B cell (primary cell): ENCODE results near the gene PRUNE2. TPM values are rescaled to one million over a fixed set of nuclear protein-coding genes. Genes with fewer than 3 reads are reported as not detected.

ENCODE experiments used
- ATAC-seq: fragments of 200-7000 bp; cut with Tn5 transposase; one replicate; pipeline ENCODE4 v1.10.0; 2021; ENCODE audit warnings: low read depth, mild to moderate bottlenecking, moderate number of reproducible peaks, moderate library complexity
- CTCF ChIA-PET: fragments of 350-600 bp; sonication (Branson Sonifier 250); formaldehyde crosslinking; loops from one replicate; lab custom pipeline; 2021; ENCODE audit warnings: antibody characterized with exemption, inconsistent platforms; lab: Charles Lee
- POLR2A ChIA-PET: fragments of 350-600 bp; sonication (Branson Sonifier 250); formaldehyde crosslinking; loops from one replicate; lab custom pipeline; 2021; ENCODE audit warnings: antibody characterized with exemption; lab: Charles Lee
- DNase-seq: peaks from one replicate; pipeline ENCODE4 v3.0.0; 2013
- H2AFZ ChIP-seq: 2 replicates; pipeline ENCODE4 v1.6.1; 2012; ENCODE audit warnings: mild to moderate bottlenecking, low read depth, low read length; ENCODE audit not compliant: insufficient read depth, poor library complexity, severe bottlenecking
- H3K27ac ChIP-seq, 2 donors: 1 replicate in 1 of 2; 2 replicates in 1 of 2; pipeline ENCODE4 v1.5.1; 2012 to 2013; ENCODE audit warnings: low read length in 2 of 2, mild to moderate bottlenecking in 2 of 2, moderate library complexity in 1 of 2
- H3K27me3 ChIP-seq, 4 experiments: fragments of 200-600 bp in 1 of 4; sonication (generic) in 1 of 4; replicated peaks in 1 of 4; 1 replicate in 2 of 4; 2 replicates in 2 of 4; pipeline versions ENCODE4 v1.6.1 to v1.7.0; 2013 to 2016; ENCODE audit warnings: low read length in 3 of 4, mild to moderate bottlenecking in 2 of 4, mixed read lengths in 1 of 4, moderate library complexity in 1 of 4; ENCODE audit not compliant: insufficient read depth in 4 of 4, control insufficient read depth in 3 of 4; ENCODE audit errors: control extremely low read depth in 1 of 4
- H3K36me3 ChIP-seq, 2 experiments: replicated peaks in 1 of 2; 1 replicate in 1 of 2; 2 replicates in 1 of 2; pipeline versions ENCODE4 v1.6.1 to v1.7.1; 2013; ENCODE audit warnings: low read length in 1 of 2; ENCODE audit not compliant: insufficient read depth in 2 of 2, control insufficient read depth in 1 of 2; ENCODE audit errors: control extremely low read depth in 1 of 2, extremely low read depth in 1 of 2
- H3K4me1 ChIP-seq, 2 donors: fragments of 200-600 bp in 1 of 2; sonication (generic) in 1 of 2; 1 replicate in 1 of 2; 2 replicates in 1 of 2; pipeline versions ENCODE4 v1.5.1 to v1.6.1; 2013 to 2017; ENCODE audit warnings: low read length in 2 of 2; ENCODE audit not compliant: control insufficient read depth in 2 of 2, insufficient read depth in 2 of 2
- H3K4me2 ChIP-seq: replicated peaks from 2 replicates; pipeline ENCODE3; 2012; ENCODE audit warnings: mild to moderate bottlenecking, low read depth, low read length; ENCODE audit not compliant: poor library complexity, severe bottlenecking
- H3K4me3 ChIP-seq, 5 experiments: fragments of 200-600 bp in 1 of 5; sonication (generic) in 1 of 5; 1 replicate in 3 of 5; 2 replicates in 2 of 5; pipeline versions ENCODE4 v1.5.1 to v1.7.0; 2011 to 2016; ENCODE audit warnings: low read length in 4 of 5, mild to moderate bottlenecking in 4 of 5, low read depth in 2 of 5, control low read depth in 1 of 5, moderate library complexity in 1 of 5; ENCODE audit not compliant: insufficient read depth in 1 of 5; ENCODE audit errors: control extremely low read depth in 1 of 5, extremely low read depth in 1 of 5
- H3K79me2 ChIP-seq: fragments of 200-600 bp; sonication (generic); one replicate; pipeline ENCODE4 v1.6.0; 2016; ENCODE audit warnings: low read length; ENCODE audit not compliant: control insufficient read depth, insufficient read depth
- H3K9ac ChIP-seq: fragments of 200-600 bp; sonication (generic); 2 replicates; pipeline ENCODE4 v1.6.1; 2017; ENCODE audit warnings: mild to moderate bottlenecking, low read length, moderate library complexity
- H3K9me3 ChIP-seq, 3 donors: one replicate each; pipeline versions ENCODE4 v1.6.1 to v1.7.1; 2013; ENCODE audit warnings: low read length in 2 of 3; ENCODE audit not compliant: control insufficient read depth in 2 of 3, insufficient read depth in 1 of 3; ENCODE audit errors: control extremely low read depth in 1 of 3
- H4K20me1 ChIP-seq: 2 replicates; pipeline ENCODE4 v1.6.0; 2012; ENCODE audit warnings: mild to moderate bottlenecking, low read length; ENCODE audit not compliant: insufficient read depth, control insufficient read depth, poor library complexity, severe bottlenecking
- H3K27ac Mint-ChIP-seq: one replicate; pipeline ENCODE4 v1.8.0; 2021; ENCODE audit warnings: mixed read lengths
- H3K27me3 Mint-ChIP-seq: one replicate; pipeline ENCODE4 v1.8.0; 2021; ENCODE audit warnings: mixed read lengths
- H3K4me1 Mint-ChIP-seq: one replicate; pipeline ENCODE4 v1.8.0; 2021; ENCODE audit warnings: mixed read lengths
- H3K4me3 Mint-ChIP-seq: one replicate; pipeline ENCODE4 v1.8.0; 2021; ENCODE audit warnings: mixed read lengths
- H3K9me3 Mint-ChIP-seq: one replicate; pipeline ENCODE4 v1.8.0; 2022; ENCODE audit warnings: mixed read lengths; ENCODE audit not compliant: insufficient read depth
- CTCF ChIP-seq: fragments of 200-600 bp; IDR thresholded peaks from one replicate; pipeline ENCODE4 v1.8.0; 2022; ENCODE audit warnings: antibody characterized with exemption, mild to moderate bottlenecking
- EZH2 ChIP-seq: IDR thresholded peaks from 2 replicates; pipeline ENCODE4 v1.6.1; 2012; ENCODE audit warnings: borderline replicate concordance, low read depth, mild to moderate bottlenecking, moderate library complexity, low read length; ENCODE audit not compliant: insufficient read depth, poor library complexity, severe bottlenecking
- WGBS: methylation state at CpG from one replicate; pipeline ENCODE4 v1.1.5; 2013; ENCODE audit warnings: missing lambda C conversion rate; ENCODE audit not compliant: insufficient coverage; 5-methylcytosine and 5-hydroxymethylcytosine counted together
- intact Hi-C: fragments of 100-400 bp; cut with micrococcal nuclease; formaldehyde crosslinking; loops from one replicate; pipeline ENCODE4 v1.10.0; 2022
- polyA plus RNA-seq: library from polyadenylated mRNA; depleted of rRNA; stranded (reverse); fragments of >200 nt; gene quantifications from 2 replicates; pipeline ENCODE4 v1.2.3, GENCODE V29; 2012
- total RNA-seq, 2 donors: library from RNA; stranded (reverse); fragments of 120-200 nt in 1 of 2; gene quantifications; 1 replicate in 1 of 2; 2 replicates in 1 of 2; pipeline versions ENCODE4 v1.2.3 to v1.2.4, GENCODE V29; 2013 to 2022

PRUNE2 gene
- total and polyA plus RNA-seq, 2 donors (not counting 1 experiment from before 2014, with no cell fraction given), result 0.12 TPM; not detected in 1

GRCh38 chr9:76868897-76869296, 37.0 kb downstream of the PRUNE2 start:
- no peak overlapping the region for H3K4me3 Mint-ChIP-seq
- ATAC-seq, result no peak
- no peaks in the 10 kb centered on the region for H3K4me1 ChIP-seq
- no peaks in the 10 kb centered on the region for H3K36me3 ChIP-seq
- no peaks in the 10 kb centered on the region for H3K9me3 Mint-ChIP-seq
- no peak overlapping the region for H3K4me2 ChIP-seq
- no peak overlapping the region for H3K9ac ChIP-seq
- H3K27me3 ChIP-seq, result peaks cover 0 to 3% (median 0%) of the 10 kb centered on the region in 4 experiments
- no peaks in the 10 kb centered on the region for H3K9me3 ChIP-seq
- H3K4me3 ChIP-seq, result no peak overlapping the region
- ChIA-PET CTCF (no interaction called here), POLR2A (no interaction called here)
- DNase-seq, result no peak
- H3K27ac ChIP-seq, result no peak overlapping the region
- H3K79me2 ChIP-seq, result no peaks in the 10 kb centered on the region
- H3K4me1 Mint-ChIP-seq, result no peaks in the 10 kb centered on the region
- peaks cover 26% of the 10 kb centered on the region for H3K27me3 Mint-ChIP-seq
- no peak overlapping the region for H2AFZ ChIP-seq
- TF ChIP-seq EZH2 (no peak), CTCF (no peak)
- intact Hi-C loops, result no loop called here
- no peaks in the 10 kb centered on the region for H4K20me1 ChIP-seq
- no peak overlapping the region for H3K27ac Mint-ChIP-seq
- 71% methylated on average over 7 of the region's 13 CpGs for WGBS

GRCh38 chr9:76866689-76867088, 39.2 kb downstream of the PRUNE2 start:
- no peak for ATAC-seq
- DNase-seq, result no peak
- intact Hi-C loops, result no loop called here
- no peak overlapping the region for H3K9ac ChIP-seq
- no peaks in the 10 kb centered on the region for H3K36me3 ChIP-seq
- no peaks in the 10 kb centered on the region for H3K79me2 ChIP-seq
- CTCF ChIA-PET, result no interaction called here
- H2AFZ ChIP-seq, result no peak overlapping the region
- H3K27me3 ChIP-seq, result peaks cover 0 to 3% (median 0%) of the 10 kb centered on the region in 4 experiments
- peaks cover 23% of the 10 kb centered on the region for H3K27me3 Mint-ChIP-seq
- no peak overlapping the region for H3K27ac ChIP-seq
- POLR2A ChIA-PET, result no interaction called here
- no peak overlapping the region for H3K4me3 ChIP-seq
- WGBS, result 44% methylated on average over 7 of the region's 7 CpGs
- no peaks in the 10 kb centered on the region for H3K4me1 Mint-ChIP-seq
- no peak for TF ChIP-seq EZH2
- TF ChIP-seq CTCF, result no peak
- no peak overlapping the region for H3K4me3 Mint-ChIP-seq
- no peaks in the 10 kb centered on the region for H4K20me1 ChIP-seq
- no peaks in the 10 kb centered on the region for H3K4me1 ChIP-seq
- no peaks in the 10 kb centered on the region for H3K9me3 Mint-ChIP-seq
- no peak overlapping the region for H3K4me2 ChIP-seq
- H3K27ac Mint-ChIP-seq, result no peak overlapping the region
- no peaks in the 10 kb centered on the region for H3K9me3 ChIP-seq
